Stimulated activated CD8-positive, alpha-beta memory T cell treated with anti-CD3 and anti-CD28 coated beads, Interleukin-4, amount 100 ng/mL, for 24 hours (primary cell): ENCODE data around the gene SLC39A7.

ENCODE experiments used
- DNase-seq: peaks from one replicate; pipeline ENCODE4 v3.0.0-alpha.2; 2020; ENCODE audit warnings: low read depth

SLC39A7 gene

DNA sequence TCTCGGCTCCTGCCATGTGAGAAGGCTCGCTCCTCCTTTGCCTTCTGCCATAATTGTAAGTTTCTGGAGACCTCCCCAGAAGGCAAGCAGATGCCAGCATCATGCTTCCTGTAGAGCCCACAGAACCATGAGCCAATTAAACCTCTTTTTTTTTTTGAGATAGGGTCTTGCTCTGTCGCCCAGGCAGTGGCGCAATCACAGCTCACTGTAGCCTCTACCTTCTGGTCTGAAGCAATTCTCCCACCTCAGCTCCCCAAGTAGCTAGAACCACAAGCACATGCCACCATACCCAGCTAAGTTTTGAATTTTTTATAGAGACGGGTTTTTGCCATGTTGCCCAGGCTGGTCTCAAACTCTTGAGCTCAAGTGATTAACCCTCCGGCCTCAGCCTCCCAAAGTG is 36.2 kb downstream of the SLC39A7 start:
- no peak for DNase-seq

DNA sequence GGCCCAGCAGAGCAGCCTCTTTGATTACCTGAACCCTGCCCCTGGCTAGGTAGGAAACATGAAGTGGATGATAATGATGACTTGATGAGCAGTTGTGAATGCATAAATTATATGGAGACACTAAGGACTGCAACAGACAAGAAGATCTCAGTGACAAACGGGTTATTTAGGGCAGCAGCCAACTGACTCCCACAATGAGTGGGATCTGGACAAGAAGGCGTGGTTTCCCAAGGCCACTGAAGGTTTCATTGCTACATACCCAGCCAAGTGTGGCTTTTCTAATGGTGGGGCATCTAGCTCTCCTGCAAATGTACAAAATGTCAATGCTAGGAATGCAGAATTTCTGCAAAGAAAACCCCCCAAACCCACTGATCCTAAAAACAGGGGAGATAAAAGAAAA is 37.1 kb downstream of the SLC39A7 start:
- DNase-seq = no peak

- DNase-seq = no peak
Observed at GRCh38 chr6:33241968-33242367, 41.3 kb downstream of the SLC39A7 start.

GRCh38 chr6:33243476-33243875 is 42.8 kb downstream of the SLC39A7 start:
- DNase-seq = no peak

- DNase-seq = peak; percentile 86
Observed at GRCh38 chr6:33247977-33248642, 47.4 kb downstream of the SLC39A7 start.

DNA sequence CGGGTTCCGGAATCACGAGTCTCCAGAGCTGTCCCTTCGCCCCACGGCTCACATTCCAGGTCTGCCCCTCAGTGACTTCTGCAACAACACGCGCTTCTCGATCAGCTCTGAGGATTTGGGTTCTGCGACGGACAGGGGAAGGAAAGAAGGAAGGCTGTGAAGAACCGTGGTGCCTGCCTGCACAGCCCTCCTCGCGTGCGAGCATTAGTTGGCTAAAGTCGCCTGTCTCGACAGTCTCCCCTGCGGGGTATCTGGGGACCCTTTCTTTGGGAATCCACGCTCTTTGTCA is 47.9 kb downstream of the SLC39A7 start:
- no peak for DNase-seq

- peak; percentile 93 for DNase-seq
Observed at GRCh38 chr6:33248932-33249731, 48.5 kb downstream of the SLC39A7 start.

DNA sequence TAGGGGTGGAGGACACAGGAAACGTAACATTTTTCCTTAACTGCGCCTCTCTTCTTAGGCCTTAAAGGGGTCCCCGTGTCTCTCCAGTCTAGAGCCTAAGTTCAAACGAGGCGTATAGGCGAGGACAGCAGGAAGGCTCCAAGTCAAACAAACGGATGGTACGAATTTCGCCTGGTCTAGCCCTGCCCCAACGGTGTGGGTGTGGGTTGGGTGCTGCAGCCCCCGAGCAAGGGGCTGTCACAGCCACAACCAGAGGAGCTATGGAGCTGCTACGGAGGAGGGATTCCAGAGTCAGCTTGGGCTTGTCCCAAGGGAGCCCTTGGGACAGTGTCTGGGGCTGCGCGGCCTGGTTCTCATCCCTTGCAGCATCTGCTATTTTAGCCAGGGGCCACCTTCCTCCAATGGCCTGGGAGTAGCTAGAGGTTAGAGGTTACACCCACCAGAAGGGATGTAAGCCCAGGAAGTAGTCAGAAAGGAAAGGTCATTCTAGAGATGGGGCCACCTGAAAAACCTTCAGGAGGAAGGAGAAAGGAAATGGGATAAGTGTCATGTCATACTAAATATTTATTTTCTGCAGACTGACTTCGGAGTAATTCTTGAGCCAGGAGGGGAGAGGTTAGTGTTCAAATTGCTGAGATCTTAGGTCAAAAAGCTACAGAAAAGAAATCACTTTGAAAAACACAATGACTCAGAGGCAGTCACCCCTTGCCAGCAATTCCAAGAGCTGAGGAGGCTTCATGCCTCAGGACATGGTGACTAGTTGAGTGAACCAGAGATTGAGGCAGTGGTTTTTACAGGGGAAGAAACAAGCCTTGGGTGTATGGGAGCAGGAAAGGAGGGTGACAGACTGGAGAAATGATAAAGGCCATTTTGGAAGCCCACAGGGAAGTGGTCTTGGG is 49.3 kb downstream of the SLC39A7 start:
- DNase-seq = no peak

GRCh38 chr6:33250731-33251130 is 50.1 kb downstream of the SLC39A7 start:
- DNase-seq = no peak

DNA sequence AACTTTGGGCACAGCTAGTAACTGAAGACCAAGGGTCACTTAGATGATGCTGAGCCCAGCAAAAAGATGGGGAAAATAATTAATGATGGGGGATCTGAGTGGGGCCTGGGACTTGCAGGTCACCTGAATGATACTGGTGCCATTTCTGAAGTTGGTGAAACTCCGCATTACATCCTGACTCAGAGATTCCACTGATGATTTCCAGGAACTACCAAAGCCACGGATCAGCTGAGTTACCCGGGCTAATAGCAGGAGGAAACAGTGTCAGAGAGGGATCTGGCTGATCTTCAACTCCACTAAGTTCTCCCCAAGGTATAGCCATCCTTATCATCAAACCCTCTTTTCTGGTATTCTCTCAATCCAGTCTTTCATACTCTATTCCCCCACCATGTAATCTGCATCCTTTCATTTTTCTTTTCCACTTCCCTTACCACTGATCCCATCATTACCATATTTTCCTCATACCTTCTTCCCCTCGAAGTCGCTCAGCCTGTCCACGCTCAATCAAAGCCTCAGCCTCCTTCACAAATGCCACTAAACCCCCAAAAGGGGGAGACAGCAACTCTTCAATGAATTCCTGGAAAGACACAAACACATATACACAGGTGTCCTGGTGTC is 50.8 kb downstream of the SLC39A7 start:
- no peak for DNase-seq

GRCh38 chr6:33252759-33253158 is 52.1 kb downstream of the SLC39A7 start:
- DNase-seq = no peak
